ENCODE data around the gene CBFA2T2.
"Not testable (repeated sequence)": the region's sequence is repeated elsewhere in the genome, so short reads cannot be mapped to it uniquely, and the experiment has no call there.

CBFA2T2 gene

DNA sequence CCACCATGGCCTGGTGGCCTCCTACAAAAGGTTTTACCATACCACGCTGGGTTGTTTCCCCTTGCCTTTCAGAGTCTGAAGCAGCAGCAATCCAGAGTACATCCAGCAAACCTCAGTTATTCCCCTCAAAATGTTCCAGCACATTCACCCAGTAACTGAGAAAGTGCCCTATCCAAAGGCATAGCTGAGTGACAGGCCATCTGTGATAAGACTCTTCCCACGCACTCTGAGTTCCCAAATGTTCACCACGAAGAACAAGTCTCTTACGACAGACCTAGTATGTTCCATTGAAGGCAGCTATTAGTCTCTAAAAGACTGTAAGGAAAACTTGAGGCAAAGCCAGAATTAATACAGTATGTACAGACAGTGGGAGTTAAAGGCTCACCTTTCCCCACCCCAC lies 140.6 kb downstream of the CBFA2T2 start:
- DNase-seq, result no peak

DNA sequence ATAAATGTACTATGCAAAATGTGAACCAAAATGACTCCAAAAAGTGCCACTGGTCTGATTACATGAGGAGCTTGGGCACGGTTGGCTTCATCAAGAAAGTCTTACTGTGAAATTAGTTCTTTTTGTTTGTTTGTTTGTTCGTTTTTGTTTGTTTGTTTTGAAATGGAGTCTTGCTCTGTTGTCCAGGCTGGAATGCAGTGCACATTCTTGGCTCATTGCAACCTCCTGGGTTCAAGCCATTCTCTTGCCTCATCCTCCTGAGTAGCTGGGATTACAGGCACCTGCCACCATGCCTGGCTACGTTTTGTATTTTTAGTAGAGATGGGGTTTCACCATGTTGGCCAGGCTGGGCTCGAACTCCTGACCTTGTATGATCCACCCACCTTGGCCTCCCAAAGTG lies 142.0 kb downstream of the CBFA2T2 start:
- not testable (repeated sequence) for DNase-seq

DNA sequence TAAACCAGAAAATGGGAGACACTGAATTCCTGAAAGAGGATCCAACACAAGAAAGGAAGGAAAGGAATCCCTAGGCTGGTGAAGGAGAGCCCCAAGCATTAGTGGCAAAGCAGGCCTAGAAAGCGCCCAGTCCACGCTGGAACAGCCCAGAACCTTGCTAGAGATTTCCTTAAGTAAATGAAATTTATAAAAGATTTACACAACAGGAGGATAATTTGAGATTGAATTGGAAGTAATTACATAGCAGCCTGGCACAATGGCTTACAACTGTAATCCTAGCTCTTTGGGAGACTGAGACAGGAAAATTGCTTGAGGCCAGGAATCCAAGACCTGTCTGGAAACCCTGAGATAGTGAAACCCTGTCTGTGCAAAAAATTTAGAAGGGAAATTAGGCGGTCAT lies 145.4 kb downstream of the CBFA2T2 start:
- DNase-seq, result no peak

DNA sequence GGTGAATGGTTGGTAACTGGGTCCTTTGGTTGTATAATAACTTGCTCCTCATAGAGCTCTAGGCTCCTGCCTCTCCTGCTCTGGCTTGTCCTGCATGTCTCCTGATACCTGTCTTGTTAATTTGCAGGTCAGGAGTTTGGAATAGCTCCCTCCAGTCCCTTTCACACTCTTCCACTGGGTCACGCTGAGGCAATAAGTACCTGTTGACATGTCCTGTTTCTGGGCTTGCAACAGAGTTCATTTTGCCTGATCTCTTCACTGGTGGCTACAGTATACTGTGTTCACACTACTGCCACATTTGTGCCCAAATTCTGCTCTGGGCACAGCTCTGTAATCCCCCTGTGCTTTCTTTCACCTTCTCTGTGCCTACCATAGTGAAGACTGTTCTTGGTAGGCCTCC lies 146.9 kb downstream of the CBFA2T2 start:
- DNase-seq, result no peak

DNA sequence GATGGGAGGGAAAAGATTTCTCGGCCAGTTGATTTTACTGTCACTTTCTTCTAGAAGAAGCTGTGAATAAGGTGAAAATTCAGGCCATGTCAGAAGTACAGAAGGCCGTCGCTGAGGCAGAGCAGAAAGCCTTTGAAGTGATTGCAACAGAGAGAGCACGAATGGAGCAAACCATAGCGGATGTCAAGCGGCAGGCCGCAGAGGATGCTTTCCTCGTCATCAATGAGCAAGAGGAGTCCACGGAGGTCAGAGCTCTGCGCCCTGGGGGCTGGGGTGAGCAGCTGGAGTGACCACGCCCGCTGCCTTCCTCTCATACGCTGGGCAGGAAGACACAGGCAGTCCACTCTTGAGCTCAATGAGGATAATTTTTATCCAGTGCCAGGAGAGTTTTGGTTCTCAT lies 150.4 kb downstream of the CBFA2T2 start:
- no peak for DNase-seq

DNA sequence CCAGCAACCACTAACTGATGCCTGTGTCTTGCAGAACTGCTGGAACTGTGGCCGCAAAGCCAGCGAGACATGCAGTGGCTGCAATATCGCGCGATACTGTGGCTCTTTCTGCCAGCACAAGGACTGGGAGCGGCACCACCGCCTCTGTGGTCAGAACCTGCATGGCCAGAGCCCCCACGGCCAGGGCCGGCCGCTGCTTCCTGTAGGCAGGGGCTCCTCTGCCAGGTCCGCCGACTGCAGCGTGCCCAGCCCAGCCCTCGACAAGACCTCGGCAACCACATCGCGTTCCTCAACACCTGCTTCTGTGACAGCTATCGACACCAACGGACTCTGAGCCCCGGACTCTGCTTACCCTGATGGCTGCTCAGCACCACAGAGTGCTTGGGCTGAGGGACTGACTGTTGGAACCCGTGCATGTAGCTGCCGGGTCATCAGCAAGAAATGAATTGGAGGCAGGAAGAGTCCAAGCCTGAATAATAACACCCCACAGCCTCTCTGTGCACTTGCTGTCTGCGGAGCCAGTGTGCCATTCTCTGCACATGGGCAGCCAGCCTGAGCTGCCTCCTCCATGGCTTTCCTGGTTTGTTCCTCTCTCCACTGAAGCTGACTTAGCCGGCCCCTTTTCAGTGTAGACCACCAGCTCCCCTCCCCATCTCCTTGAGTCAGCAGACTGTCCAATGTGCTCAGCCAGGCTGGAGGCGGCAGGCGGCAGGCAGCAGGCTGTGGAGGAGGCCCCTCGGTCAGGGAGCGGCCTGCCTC lies 154.6 kb downstream of the CBFA2T2 start:
- no peak for DNase-seq

DNA sequence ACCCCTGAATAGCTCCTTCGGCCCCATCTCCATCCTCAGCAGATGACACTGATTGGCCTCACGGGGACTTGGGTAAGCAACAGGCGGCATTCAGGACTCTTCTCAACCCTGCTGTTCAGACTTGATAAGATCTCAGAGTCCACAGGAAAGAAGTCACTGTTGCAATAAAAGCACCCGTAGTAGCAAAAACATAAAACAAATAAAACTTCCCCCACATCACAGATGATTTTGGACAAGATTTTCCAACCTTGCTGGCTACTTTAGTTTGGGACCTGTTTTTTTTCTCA lies 155.1 kb downstream of the CBFA2T2 start:
- DNase-seq, result no peak

DNA sequence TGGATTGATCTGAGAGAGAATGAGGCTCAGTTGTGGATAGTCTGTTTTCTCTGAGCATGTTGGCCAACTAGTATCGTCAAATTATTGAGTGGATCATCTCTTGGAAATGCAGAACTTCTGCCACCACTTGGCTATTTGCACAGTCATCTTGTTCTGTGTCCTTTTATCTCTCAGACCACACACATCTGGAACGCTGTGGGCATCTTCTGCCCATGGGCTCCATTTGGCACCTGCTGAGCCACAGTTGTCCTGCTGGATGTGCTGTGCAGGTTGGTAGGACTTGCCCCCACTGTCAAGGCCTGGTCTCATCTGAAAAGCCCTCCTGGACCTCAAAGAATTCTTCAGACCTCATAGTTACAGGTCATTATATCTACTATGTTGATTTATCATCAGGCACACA lies 155.5 kb downstream of the CBFA2T2 start:
- DNase-seq, result no peak

DNA sequence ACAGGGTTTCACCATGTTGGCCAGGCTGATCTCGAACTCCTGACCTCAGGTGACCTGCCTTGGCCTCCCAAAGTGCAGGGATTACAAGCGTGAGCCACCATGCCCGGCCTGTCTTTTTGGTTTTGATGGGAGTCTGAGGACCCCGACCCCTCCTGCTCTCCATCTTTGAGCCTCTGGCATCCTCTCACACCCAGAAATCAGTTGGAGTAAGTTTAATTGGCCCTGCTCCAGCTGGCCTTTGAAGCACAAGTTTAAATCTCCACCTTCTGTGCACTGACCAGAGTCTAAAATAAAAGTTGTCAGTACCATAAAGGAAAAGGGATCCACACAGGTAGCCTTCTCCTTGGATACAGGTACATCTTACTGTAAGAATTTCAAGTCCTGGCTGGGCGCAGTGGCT lies 156.3 kb downstream of the CBFA2T2 start:
- no peak for DNase-seq

DNA sequence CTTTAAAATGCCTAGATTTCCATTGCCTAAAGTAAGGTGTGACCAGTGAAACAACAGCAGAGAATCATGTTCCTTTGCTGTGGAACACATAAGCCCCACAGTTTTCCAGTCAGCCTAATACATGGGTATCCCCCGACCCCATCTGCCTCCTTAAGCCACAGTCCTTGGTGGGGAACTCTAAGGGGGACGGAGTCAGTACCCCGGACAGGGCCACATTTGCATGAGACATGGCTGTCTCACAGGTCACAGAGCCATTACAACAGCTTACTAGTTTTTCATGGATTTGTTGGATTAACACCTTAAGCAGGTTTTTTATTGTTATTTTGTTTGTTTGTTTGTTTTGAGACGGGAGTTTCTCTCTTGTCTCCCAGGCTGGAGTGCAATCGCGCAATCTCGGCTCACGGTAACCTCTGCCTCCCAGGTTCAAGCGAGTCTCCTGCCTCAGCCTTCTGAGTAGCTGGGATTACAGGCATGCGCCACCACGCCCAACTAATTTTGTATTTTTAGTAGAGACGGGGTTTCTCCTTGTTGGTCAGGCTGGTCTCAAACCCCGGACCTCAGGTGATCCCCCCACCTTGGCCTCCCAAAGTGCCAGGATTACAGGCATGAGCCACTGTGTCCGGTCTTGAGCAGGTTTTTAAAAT lies 157.2 kb downstream of the CBFA2T2 start:
- DNase-seq, result not testable (repeated sequence)

DNA sequence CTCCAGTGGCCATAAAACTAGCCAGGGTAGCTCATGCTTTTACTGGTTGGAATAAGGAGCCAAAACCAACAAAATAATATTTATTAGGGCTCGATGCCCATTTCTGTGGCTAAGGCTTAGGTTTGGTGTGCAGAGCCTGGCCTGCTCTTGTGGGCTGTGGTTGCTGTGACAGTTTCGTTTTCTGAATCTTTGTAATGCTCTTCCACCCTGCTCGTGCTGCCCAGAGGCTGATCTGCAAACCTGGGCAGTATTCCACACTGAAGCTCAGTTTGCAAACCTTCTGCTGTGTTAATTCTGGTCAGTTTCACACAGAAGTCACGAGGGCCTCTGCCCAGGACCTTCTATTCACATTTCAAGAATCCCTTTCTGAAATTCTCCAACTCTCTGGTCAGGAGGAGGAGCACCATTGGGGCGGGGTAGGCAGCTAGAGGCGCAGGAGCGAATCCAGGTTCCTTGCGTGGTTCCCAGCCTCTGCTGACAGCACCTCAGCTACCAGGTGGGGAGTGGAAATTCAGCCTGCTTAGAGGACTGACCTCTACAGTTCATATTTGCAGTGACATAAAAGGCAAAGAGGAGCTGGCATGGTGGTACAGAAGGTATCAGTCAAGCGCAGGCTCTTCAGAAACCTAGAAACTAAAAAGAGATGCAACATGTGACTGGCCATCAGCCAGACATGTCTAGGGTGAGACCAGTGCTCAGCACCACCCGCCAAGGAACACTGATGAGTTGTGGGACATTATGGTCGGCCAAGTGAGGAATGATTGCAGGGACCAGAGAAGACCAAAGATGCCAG lies 157.9 kb downstream of the CBFA2T2 start:
- no peak for DNase-seq

DNA sequence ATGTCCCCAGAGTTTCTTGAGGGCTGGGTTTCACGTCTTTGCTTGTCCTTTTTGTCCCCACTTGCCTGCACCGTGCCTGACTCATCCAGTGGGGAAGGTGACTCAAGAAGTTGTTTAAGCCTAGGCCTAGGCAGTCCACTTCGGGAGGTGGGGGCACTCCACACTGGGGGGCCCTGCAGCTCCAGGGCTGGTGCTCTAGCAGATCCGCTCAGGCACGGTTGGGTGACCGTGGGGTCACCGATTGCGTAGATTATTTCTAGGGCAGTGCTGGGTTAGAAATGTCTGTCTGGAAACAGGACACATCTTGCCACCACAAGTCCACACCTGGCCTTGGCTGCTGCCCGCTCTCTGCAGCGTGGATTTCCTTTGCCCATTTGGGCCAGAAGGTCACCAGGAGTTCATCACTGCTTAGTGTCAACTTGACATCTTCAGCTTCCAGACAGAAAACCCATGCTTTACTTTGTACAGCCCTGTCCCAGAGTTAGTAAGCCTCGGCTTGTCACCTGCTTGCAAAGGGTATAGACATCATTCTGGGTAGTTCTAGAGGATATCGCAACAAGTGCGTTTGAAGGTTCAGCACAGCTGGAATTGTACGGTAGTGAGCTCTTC lies 158.6 kb downstream of the CBFA2T2 start:
- no peak for DNase-seq

DNA sequence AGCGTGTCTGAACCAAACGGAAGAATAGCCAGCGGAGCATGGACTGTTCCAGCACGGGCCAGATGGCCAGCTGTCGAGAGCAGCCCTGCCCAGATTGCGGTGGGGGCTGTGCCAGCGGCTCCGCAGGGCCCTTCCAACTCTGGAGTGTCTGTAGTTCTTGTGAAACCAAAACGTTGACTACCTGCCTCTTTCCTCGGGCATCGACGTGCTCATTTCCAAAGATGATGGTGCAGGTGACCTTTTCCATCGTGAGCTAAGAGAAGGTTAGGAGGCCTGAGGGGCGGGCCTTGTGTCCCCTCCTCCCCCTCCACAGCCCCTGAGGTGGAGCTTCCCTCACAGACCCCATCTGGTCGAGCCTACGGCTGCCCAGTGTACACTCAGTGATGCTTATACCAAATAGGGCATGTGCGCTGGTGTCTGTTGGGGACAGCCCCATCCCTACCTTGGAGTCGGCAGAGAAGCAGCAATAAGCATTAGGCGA lies 159.3 kb downstream of the CBFA2T2 start:
- DNase-seq, result no peak

DNA sequence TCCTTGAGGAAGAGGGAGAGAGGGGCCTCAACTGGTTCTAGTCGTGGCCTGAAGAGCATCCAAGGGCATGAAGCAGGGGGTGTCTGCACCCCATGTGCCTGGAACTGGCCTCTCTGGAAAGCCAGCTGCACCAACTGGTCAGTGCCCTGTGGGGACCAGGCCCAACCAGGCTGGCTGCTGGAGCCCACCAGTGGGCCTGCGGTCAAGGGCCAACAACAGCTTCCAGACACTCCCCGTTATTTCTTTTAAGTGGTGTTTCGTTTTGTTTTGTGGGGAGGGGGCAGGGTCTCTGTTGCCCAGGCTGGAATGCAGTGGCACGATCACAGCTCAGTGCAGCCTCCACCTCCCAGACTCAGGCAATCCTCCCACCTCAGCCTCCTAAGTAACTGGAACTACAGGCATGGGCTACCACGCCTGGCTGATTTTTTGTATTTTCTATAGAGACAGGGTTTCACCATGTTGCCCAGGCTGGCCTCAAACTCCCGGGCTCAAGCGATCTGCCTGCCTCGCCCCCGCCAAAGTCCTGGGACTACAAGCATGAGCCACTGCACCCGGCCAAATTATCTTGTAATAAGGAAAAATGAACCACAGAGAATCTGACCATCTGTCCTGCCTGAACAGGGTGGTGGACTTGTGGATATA lies 160.3 kb downstream of the CBFA2T2 start:
- no peak for DNase-seq

DNA sequence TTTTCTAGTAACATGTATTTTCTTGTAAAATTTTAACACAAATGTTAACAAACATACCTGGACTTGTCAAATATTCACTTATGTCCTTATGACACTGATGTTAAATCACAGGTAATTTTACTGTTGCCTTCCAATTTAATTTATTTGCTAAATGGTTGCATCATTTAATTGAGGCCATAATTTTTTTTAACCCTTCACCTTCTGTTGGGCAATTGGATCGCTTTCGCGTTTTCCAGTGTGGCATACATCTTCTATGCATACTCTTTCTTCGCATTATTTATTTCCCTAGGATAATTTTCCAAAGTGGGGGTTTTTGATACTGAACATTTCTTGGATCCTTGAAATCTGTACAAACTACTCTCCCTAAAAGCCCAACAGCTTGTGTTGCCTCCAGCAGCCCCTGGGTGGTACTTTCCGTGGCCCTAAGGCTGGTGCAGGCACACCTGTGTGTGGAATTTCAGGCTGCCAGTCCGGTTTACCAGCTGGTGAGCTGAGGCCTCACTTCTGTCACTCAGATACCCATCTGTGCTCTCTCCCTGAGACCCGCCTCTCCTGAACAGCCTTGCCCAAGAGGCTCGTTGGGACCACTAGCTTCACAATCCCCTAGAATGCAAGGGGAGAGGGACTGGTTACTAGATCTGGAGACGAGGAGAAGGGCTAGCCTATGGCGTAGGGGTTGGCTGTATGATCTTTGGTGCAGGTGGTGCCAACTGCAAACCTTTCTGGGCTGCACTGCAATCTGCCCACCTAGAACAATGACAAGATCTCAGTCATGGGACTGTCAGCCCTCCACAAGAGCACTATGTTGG lies 161.1 kb downstream of the CBFA2T2 start:
- DNase-seq, result no peak

DNA sequence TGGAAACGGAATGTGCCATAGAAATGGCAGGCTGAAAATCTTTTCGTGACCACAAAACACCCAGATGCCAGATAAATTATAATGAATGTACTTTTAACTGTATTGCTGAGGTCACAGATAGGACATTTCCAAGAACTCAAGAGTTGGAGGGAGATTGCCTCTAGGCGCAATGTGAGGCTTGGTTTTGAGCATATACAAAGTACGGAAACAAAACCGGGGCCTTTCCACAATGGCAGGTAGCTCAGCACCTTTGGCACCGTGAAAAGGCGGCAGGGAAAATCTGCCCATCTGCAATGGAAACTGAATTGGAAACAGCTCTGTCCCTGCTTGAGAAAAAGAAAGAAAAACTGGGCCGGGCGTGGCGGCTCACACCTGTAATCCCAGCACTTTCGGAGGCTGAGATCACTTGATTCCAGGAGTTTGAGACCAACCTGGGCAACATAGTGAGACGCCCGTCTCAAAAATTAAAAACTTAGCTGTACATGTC lies 161.7 kb downstream of the CBFA2T2 start:
- no peak for DNase-seq

DNA sequence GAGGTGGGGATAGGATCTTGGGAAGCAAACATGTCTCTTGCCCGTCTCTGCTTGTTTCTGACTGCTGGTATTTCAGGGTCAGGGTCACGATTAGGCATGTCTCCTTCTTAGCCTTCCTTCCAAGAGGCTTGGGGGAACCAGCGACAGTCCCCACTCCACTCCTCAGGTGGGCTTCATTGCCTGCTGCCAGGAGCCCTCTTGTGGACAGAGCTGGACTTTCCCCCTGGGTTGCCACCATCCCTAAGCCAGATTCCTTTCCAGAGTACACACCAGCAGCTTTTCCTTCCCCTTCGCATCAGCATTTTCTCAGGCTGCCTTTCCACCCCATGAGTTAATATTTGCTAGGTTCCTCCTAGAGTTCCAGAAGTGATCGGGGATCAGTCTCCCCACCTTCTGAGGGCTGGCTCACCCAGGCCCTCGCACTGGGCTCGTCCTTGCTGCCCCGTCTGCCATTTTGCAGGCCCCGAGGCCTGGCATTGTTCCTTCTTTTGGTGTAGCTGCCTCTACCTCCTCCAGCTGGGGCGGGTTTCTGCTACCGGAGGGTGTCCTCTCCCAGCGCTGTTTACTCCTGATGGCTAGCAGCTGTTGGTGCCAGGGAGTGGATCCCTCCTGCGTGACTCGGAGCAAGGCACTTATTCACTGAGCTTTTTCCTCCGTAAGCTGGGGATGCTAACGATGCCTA lies 163.5 kb downstream of the CBFA2T2 start:
- peak; percentile 58 for DNase-seq

DNA sequence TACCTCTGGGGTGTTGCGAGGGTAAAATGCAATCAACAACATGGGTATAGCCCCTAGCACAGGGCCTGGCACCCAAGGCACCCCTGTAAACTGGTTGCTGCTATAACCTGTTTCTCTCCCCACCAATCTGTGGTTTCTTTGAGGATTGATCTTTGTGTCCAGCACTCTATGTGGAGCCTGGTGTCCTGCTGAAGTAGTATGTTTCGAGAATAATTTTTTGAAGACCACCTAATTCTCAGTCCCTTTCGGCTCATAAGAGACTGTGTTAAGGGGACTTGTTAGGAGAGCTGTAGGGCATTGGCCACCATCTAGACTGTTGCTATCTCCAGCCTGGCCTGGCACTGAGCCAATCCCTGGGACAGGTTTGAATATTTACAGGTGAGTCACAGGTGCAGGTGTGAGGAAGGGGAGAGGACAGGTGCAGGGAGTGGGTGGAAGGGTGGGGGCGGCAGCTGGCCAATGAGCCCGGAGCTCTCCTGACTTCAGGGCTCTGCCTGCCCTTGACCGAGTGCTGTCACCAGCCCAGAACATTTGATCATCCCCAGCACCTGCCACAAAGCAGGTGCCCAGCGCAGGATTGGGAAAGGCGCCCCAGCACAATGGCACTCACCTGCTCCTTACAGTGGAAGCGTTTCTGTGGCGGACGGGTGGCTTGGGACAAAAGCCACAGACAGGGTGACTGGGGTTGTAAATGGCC lies 164.2 kb downstream of the CBFA2T2 start:
- no peak for DNase-seq

DNA sequence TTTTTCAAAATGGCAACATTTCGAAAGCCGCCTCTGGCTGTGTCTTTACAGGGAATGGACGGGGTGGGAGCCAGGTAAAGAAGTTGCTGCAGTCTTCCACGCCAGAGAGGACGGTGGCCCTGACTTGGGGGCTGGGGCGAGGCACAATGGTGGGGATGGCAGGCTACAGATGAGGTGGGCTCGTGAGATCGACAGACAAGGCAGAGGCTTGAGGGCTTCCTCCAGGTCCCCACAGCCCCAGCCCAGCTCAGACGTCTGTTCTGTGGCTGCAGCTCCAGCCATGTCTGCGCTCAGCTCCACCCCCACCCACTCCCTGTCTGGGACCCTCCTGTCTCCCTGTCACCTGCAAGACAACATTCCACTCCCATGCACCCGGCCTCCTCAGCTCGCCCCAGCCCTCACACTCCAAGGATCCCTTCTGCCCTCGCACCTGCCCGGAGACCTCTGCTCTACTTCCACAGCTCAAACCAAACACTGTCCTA lies 164.8 kb downstream of the CBFA2T2 start:
- DNase-seq, result no peak

DNA sequence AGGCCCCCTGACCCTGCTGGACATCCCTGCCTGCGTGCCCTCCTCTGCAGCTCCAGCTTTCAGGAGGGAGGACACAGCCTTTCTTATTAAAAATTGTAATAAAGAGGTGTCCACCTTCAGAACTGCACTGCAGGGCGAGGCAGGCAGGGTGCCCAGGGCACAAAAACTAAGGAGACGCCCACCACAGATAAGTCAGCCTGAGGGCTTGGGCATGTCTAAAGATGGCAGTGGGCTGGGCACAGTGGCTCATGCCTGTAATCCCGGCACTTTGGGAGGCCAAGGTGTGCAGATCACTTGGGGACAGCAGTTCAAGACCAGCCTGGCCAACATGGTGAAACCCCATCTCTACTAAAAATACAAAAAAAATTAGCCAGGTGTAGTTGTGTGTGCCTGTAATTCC lies 165.3 kb downstream of the CBFA2T2 start:
- DNase-seq, result no peak

Measured in HCEC 1CT (cell line).